ENCODE results near the gene FBXW9. TPM values are rescaled to one million over a fixed set of nuclear protein-coding genes. Genes with fewer than 3 reads are reported as not detected.

Gene FBXW9
- total and polyA plus RNA-seq, 2 of the 13 experiments (the other 11 are each of a cell fraction or from before 2014, with no cell fraction given): 5.7 to 6.1 TPM

DNA sequence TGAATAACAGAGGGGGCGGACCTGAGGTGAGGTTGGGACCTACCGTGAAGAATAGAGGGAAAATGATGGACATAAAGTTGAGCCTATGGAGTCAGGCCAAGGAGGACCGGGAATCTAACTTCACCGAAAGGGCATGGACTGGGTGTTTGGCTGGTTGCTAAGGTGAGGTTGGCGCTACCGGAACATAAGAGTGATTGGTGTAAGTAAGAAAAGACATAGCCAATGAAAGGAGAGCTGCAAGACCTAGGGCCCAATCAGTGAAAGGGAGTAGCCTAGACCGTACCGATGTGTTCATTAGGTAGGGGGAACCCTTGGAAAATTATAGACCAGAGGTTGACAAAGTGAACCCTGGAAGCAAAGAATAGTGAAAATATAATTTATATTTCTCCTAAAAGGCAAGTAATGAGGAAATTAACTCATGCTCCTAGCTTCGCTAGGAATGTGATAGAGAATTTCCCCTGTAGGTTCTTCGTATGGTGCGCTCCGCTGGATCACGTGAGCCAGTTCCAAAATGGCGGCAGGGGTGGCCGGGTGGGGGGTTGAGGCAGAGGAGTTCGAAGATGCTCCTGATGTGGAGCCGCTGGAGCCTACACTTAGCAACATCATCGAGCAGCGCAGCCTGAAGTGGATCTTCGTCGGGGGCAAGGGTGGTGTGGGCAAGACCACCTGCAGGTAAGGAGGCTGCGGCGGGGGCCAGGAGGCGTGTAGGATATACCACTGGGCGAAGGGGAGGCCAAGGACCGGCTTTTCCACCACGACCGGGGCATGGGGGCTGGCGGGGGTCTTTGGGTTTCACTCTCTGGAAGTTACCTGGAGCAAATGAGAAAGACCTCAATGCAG is 40.8 kb upstream of the FBXW9 start, which contains the start of gene GET3 (continued):
- TF ChIP-seq, protein P1, sequence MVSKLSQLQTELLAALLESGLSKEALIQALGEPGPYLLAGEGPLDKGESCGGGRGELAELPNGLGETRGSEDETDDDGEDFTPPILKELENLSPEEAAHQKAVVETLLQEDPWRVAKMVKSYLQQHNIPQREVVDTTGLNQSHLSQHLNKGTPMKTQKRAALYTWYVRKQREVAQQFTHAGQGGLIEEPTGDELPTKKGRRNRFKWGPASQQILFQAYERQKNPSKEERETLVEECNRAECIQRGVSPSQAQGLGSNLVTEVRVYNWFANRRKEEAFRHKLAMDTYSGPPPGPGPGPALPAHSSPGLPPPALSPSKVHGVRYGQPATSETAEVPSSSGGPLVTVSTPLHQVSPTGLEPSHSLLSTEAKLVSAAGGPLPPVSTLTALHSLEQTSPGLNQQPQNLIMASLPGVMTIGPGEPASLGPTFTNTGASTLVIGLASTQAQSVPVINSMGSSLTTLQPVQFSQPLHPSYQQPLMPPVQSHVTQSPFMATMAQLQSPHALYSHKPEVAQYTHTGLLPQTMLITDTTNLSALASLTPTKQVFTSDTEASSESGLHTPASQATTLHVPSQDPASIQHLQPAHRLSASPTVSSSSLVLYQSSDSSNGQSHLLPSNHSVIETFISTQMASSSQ (IDR thresholded peaks at IDR 0.05; ENCODE audit: low read depth): no peak
- TF ChIP-seq, protein P1 (CRISPR knock-in tag; IDR thresholded peaks at IDR 0.05; ENCODE audit: borderline replicate concordance): no peak
- TF ChIP-seq MYC (CRISPR knock-in tag; IDR thresholded peaks at IDR 0.05; ENCODE audit: borderline replicate concordance): peak; percentile 39; the same call in 1 of the 2 replicates
- TF ChIP-seq IRX3 (CRISPR knock-in tag; IDR thresholded peaks at IDR 0.05; ENCODE audit: borderline replicate concordance, low read depth): no peak
- 0 out of 2 replicates have a peak, but pooled peaks have one; percentile 10 for TF ChIP-seq ZFP90 (CRISPR knock-in tag; IDR thresholded peaks at IDR 0.05; ENCODE audit: borderline replicate concordance)
- peak; percentile 71 for TF ChIP-seq ATF7 (IDR thresholded peaks at IDR 0.05)
- no peak for TF ChIP-seq ATF7 (CRISPR knock-in tag; IDR thresholded peaks at IDR 0.05)
- no peak for TF ChIP-seq AGO2 (optimal IDR thresholded peaks at IDR 0.05; ENCODE audit: low read depth, low read length)
- peak; percentile 64 for TF ChIP-seq ZFY (CRISPR knock-in tag; IDR thresholded peaks at IDR 0.05)
- 0 out of 2 replicates have a peak, but pooled peaks have one; percentile 21 for TF ChIP-seq HIVEP1 (CRISPR knock-in tag; IDR thresholded peaks at IDR 0.05)
- TF ChIP-seq, protein P2, sequence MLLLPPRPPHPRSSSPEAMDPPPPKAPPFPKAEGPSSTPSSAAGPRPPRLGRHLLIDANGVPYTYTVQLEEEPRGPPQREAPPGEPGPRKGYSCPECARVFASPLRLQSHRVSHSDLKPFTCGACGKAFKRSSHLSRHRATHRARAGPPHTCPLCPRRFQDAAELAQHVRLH (CRISPR knock-in tag; IDR thresholded peaks at IDR 0.05; ENCODE audit: borderline replicate concordance, low read depth): no peak
- no peak for TF ChIP-seq PHF5A (CRISPR knock-in tag; IDR thresholded peaks at IDR 0.05; ENCODE audit: low read depth, unreplicated experiment)
